MM.1S (cell line): ENCODE results near the gene KCNH1.

Experiments used
- DNase-seq: peaks from one replicate; pipeline ENCODE4 v3.0.0-alpha.2; 2015
- H2AFZ ChIP-seq: fragments of 300-600 bp; sonication (generic); 2 replicates; pipeline ENCODE4 v1.6.0; 2016; ENCODE audit warnings: antibody characterized with exemption, low read length
- H3F3A ChIP-seq: fragments of 300-600 bp; sonication (generic); 2 replicates; pipeline ENCODE4 v1.6.1; 2016; ENCODE audit warnings: mild to moderate bottlenecking, antibody characterized with exemption, low read length, moderate library complexity, mixed read lengths; ENCODE audit not compliant: insufficient read depth
- H3K27ac ChIP-seq: fragments of 300-600 bp; sonication (generic); 2 replicates; pipeline ENCODE4 v1.5.1; 2016; ENCODE audit warnings: mild to moderate bottlenecking, low read length
- H3K27me3 ChIP-seq: fragments of 300-600 bp; sonication (generic); replicated peaks from 2 replicates; pipeline ENCODE4 v1.6.0; 2016; ENCODE audit warnings: low read length; ENCODE audit not compliant: insufficient read depth
- H3K36me3 ChIP-seq: fragments of 300-600 bp; sonication (generic); replicated peaks from 2 replicates; pipeline ENCODE4 v1.6.1; 2016; ENCODE audit warnings: mild to moderate bottlenecking, low read length, mixed read lengths; ENCODE audit not compliant: insufficient read depth
- H3K4me1 ChIP-seq: fragments of 300-600 bp; sonication (generic); 2 replicates; pipeline ENCODE4 v1.6.1; 2016; ENCODE audit warnings: low read length, mixed read lengths
- H3K4me2 ChIP-seq: fragments of 300-600 bp; sonication (generic); 2 replicates; pipeline ENCODE4 v1.6.0; 2016; ENCODE audit warnings: low read depth, low read length
- H3K4me3 ChIP-seq: fragments of 300-600 bp; sonication (generic); 2 replicates; pipeline ENCODE4 v1.5.1; 2016; ENCODE audit warnings: low read length, mixed read lengths
- H3K79me2 ChIP-seq: fragments of 300-600 bp; sonication (generic); 2 replicates; pipeline ENCODE4 v1.6.1; 2016; ENCODE audit warnings: mixed run types, low read length, mixed read lengths
- H3K9ac ChIP-seq: fragments of 300-600 bp; sonication (generic); 2 replicates; pipeline ENCODE4 v1.6.1; 2016; ENCODE audit warnings: low read length, mixed read lengths
- H3K9me2 ChIP-seq: fragments of 300-600 bp; sonication (generic); replicated peaks from 2 replicates; pipeline ENCODE4 v1.6.1; 2016; ENCODE audit warnings: mild to moderate bottlenecking, low read length, mixed read lengths; ENCODE audit not compliant: insufficient read depth
- H3K9me3 ChIP-seq: fragments of 300-600 bp; sonication (generic); replicated peaks from 2 replicates; pipeline ENCODE4 v1.6.1; 2016; ENCODE audit warnings: mild to moderate bottlenecking, low read length, mixed read lengths; ENCODE audit not compliant: insufficient read depth
- H4K20me1 ChIP-seq: fragments of 300-600 bp; sonication (generic); 2 replicates; pipeline ENCODE4 v1.6.1; 2016; ENCODE audit warnings: mild to moderate bottlenecking, low read length, moderate library complexity, mixed read lengths; ENCODE audit not compliant: insufficient read depth
- EZH2 ChIP-seq: fragments of 300-600 bp; sonication (generic); optimal IDR thresholded peaks from 2 replicates; pipeline ENCODE3; 2017; ENCODE audit warnings: low read depth, mild to moderate bottlenecking, antibody characterized with exemption, low read length, mixed read lengths
- EZH2phosphoT487 ChIP-seq: fragments of 300-600 bp; sonication (generic); IDR thresholded peaks from 2 replicates; pipeline ENCODE4 v1.6.1; 2018; ENCODE audit warnings: antibody characterized with exemption, low read length
- TF ChIP-seq, protein P1 (sequence below): fragments of 300-600 bp; sonication (generic); IDR thresholded peaks from 2 replicates; pipeline ENCODE4 v1.5.1; 2016; ENCODE audit warnings: antibody characterized with exemption, low read length, mixed read lengths

Gene KCNH1

DNA sequence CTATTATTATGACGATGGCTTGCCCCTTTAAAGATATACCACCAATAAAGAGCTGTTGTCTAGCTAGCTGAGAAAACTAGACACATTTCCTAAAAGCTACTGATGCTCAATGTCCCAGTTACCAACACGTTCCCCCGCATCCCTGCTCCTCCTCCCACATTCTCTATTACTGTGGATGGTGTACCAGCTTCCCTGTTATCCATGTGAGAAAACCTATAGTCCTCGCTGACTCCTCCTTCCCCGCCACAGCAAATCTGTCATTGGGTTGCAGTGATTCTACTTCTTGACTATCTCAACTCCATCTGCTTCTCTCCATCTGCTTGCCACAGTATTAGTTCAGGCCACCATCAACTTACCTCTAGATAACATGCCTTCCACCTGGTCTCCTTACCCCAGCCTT is 337.5 kb downstream of the KCNH1 start:
- H3K4me3 ChIP-seq, result no peak overlapping the region
- no peak overlapping the region for H2AFZ ChIP-seq
- H3K9me3 ChIP-seq, result no peaks in the 10 kb centered on the region
- no peak for DNase-seq
- H3K9me2 ChIP-seq, result no peaks in the 10 kb centered on the region
- no peak overlapping the region for H3K4me2 ChIP-seq
- no peaks in the 10 kb centered on the region for H3K79me2 ChIP-seq
- no peak overlapping the region for H3K27ac ChIP-seq
- no peak overlapping the region for H3K9ac ChIP-seq
- H3F3A ChIP-seq, result no peaks in the 10 kb centered on the region
- no peaks in the 10 kb centered on the region for H3K4me1 ChIP-seq
- no peak for TF ChIP-seq EZH2phosphoT487
- TF ChIP-seq EZH2, result no peak
- TF ChIP-seq, protein P1, sequence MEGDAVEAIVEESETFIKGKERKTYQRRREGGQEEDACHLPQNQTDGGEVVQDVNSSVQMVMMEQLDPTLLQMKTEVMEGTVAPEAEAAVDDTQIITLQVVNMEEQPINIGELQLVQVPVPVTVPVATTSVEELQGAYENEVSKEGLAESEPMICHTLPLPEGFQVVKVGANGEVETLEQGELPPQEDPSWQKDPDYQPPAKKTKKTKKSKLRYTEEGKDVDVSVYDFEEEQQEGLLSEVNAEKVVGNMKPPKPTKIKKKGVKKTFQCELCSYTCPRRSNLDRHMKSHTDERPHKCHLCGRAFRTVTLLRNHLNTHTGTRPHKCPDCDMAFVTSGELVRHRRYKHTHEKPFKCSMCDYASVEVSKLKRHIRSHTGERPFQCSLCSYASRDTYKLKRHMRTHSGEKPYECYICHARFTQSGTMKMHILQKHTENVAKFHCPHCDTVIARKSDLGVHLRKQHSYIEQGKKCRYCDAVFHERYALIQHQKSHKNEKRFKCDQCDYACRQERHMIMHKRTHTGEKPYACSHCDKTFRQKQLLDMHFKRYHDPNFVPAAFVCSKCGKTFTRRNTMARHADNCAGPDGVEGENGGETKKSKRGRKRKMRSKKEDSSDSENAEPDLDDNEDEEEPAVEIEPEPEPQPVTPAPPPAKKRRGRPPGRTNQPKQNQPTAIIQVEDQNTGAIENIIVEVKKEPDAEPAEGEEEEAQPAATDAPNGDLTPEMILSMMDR, result no peak
- H3K36me3 ChIP-seq, result no peaks in the 10 kb centered on the region
- no peaks in the 10 kb centered on the region for H3K27me3 ChIP-seq
- no peaks in the 10 kb centered on the region for H4K20me1 ChIP-seq

DNA sequence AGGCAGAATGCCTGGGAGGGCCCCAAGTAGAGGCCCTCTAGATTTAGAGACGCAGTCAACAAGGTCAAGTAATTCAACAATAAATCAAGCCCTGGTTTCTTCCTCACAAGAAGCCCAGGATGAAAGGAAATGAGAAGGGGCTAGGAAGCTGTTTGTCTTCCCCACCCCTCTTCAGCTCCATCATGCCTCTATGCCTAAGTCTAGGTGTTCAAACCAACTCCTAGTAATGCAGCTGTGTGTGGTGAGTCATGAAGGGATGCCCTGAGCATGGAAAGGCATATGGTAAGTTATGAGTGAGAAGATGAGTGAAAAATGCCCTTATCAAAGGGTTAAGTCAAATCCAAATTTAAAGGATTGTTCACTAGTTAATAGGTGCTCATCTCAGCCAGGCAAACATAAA is 339.5 kb downstream of the KCNH1 start:
- TF ChIP-seq, protein P1, result no peak
- no peak for TF ChIP-seq EZH2
- TF ChIP-seq EZH2phosphoT487, result no peak
- H3K9me3 ChIP-seq, result no peaks in the 10 kb centered on the region
- H3K4me1 ChIP-seq, result no peaks in the 10 kb centered on the region

DNA sequence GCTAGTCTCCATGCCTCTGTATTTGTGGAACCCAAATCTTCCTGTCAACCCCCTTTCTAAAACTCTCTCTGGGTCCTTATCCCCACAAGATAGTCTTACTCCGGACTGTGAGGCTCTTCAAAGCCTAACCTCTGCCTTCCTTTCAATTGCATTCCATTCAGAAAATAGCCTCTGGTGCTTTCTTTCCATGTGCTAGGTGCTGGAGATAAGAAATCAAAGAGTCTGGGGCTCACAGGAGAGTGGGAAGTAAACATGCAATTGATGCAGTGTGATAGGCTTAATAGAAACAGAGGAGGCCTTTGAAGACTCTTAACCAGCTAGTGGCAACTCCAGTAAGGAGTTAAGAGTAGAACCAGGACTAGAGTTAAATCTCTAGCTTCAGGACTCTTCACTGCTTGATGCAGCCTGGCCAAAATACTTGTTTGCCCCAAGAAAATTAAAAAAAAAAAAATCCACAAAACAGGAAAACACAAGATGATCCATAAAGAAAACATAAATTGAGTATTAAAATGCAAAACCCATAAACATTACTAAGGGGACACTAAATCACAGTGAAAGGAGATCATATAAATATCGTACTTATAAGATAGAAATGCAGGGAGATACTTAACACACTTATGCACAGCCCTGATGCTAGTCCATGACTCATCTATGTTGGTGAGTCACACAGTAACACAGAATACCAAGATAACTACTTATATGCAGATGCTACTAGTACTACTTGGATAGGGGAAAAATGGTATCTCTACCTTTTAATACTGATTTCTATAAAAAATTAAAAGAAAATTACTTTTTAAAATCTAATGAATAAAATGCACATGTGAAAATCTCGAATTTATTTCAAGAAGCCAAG is 341.5 kb downstream of the KCNH1 start:
- Histone ChIP-seq H3K9me2 (no peaks in the 10 kb centered on the region), H3F3A (no peaks in the 10 kb centered on the region), H2AFZ (no peak overlapping the region), H3K79me2 (no peaks in the 10 kb centered on the region), H3K27ac (no peak overlapping the region), H3K4me2 (no peak overlapping the region), H4K20me1 (no peaks in the 10 kb centered on the region), H3K9ac (no peak overlapping the region), H3K9me3 (no peaks in the 10 kb centered on the region), H3K36me3 (no peaks in the 10 kb centered on the region), H3K4me3 (no peak overlapping the region), H3K4me1 (no peaks in the 10 kb centered on the region), H3K27me3 (no peaks in the 10 kb centered on the region)
- DNase-seq, result no peak
- TF ChIP-seq EZH2 (no peak), EZH2phosphoT487 (no peak)
- TF ChIP-seq, protein P1, result no peak

More for the DNA sequence above, 339.5 kb downstream of the KCNH1 start:
- no peak overlapping the region for H3K4me3 ChIP-seq
- H3K36me3 ChIP-seq, result no peaks in the 10 kb centered on the region
- H3F3A ChIP-seq, result no peaks in the 10 kb centered on the region
- H3K4me2 ChIP-seq, result no peak overlapping the region
- H3K9ac ChIP-seq, result no peak overlapping the region
- DNase-seq, result no peak
- no peak overlapping the region for H2AFZ ChIP-seq
- H3K79me2 ChIP-seq, result no peaks in the 10 kb centered on the region
- no peak overlapping the region for H3K27ac ChIP-seq
- no peaks in the 10 kb centered on the region for H3K9me2 ChIP-seq
- H3K27me3 ChIP-seq, result no peaks in the 10 kb centered on the region
- no peaks in the 10 kb centered on the region for H4K20me1 ChIP-seq
